HG02943 (cell line): ENCODE measurements around the gene VENTX.

ENCODE experiments used
- ATAC-seq: cut with Tn5 transposase; IDR thresholded peaks from one replicate; pipeline ENCODE4 v1.9.1; 2021; ENCODE audit warnings: mild to moderate bottlenecking, low read depth, moderate library complexity; ENCODE audit not compliant: unreplicated experiment

The VENTX gene

DNA sequence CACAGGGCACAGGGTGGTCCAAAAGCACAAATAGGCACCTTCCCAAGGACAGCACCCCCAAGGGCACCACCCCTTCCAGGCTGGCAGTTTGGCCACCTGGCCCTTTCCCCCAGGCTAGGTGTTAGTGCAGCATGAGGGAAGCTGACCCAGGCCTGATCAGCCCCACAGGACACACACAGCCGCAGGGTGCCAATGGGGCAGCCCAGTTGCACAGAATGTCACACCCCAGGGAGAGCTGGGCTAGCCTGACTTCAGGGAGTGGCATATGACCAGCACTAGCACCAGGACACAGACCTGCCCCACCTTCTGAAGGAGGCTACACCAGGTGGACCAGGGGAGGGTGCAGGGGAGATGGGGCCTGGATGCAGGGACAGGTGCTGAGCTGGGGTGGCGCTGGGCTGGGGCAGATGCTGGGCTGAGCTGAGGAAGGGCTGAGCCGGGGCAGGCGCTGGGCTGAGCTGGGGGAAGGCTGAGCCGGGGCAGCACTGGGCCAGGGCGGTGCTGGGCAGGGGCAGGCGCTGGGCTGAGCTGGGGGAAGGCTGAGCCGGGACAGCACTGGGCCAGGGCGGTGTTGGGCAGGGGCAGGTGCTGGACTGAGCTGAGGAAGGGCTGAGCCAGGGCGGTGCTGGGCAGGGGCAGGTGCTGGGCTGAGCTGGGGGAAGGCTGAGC is 42.9 kb downstream of the VENTX start:
- no peak for ATAC-seq

DNA sequence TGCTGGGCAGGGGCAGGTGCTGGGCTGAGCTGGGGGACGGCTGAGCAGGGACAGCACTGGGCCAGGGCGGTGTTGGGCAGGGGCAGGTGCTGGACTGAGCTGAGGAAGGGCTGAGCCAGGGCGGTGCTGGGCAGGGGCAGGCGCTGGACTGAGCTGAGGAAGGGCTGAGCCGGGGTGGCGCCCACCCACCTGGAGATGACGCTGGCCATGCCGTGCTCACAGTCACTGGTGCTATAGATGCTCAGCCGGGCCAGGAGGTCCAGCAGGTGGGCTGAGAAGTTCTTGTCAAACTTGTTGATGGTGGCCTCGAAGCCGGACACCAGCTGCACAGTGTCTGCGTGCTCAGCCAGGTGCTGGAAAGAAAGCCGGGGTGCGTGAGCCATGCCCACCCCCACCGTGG is 43.4 kb downstream of the VENTX start:
- no peak for ATAC-seq

DNA sequence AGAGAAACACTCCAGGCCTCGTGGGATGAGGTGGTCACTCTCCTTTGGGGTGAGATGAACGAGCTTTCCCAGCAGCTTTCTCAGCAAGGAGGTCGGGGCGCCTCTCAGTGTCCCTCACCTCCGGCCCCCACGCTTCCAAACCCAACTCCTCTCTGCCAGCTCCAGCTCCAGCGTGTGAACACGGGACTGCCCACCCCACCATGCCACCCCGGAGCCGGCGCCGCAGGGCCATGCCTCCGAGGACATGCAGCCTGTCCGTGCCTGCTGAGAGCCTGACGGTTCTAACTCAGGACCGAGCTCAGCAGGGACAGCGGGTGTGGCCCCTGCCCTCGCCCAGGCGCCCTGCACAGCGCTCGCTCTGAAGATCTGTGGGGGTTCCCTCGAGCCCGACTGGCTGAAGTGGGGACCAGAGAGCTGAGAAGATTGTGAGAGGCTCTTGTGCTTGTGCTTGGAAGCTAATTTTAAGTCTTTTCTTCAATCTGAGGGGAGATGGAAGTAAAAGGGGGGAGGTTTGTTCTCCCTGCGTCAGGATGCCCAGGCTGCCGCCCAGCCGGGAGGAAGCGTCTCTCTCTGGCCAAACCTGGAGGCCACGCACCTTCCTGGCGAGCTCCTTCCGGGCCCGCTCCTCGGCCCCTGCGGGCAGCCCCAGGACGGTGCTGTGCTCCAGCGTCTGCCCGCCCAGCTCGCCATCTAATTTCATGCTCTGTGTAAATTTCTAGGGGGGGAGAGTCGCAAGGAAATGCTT is 44.1 kb downstream of the VENTX start:
- no peak for ATAC-seq

DNA sequence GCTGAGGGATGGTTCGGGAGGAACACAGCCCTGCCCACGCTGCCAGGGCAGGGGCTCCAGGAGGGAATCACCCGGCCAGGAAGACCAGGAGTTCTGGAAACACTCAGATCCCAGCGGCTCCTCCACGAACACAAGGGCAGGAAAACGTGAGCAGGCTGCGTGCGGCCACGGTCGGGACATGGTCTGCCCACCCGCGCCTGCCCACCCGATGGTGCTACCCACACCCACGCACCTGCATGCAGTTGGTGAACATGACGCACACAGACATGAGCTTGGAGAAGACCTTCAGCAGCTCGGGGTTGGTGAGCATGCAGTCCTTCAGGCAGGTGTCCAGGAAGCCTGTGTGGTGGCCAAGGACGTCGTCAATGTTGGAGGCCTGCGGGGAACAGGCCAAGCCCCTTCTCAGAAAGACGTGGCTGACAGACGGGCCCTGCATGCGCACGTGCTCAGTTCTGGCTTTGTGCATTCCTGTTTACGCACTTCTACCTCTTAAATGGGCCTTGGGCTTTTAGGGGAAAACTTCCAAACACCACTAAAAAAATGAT is 45.3 kb downstream of the VENTX start:
- ATAC-seq, result no peak

DNA sequence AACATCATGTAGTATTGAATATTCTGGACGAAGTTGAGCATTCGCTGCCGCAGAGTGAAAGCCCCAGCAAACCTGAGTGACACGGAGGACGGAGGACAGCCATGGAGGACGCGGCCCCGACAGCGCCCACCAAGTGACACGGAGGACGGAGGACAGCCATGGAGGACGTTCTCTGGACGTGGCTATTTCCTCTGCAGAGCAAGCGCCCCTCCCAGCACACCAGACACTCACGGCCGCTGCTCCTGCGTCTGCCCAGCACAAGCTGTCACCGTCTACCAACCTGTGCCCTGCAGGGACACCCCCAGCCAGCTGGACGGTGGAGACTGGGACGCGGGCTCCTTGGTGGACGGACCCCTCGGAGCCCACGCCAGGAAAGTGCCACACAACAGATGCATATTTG is 46.3 kb downstream of the VENTX start:
- ATAC-seq, result no peak

DNA sequence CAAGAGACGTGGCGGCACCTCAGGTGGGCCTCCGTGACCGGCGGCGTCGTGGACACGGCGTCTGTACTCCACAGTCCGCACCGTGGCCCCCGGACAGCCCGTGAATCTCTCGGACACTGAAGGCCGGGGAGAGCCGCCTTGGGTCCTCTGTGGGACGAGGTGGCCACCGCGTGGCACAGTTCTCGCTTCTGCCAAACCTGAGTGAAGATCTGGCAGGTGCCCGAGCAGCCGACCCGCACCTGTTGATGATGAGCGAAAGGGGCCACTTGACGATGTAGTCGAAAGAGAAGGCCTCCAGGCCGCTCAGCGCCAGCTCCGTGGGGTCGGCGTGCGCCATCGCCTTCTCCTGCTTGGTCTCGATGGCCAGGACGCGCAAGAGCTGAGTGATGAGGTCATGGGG is 47.6 kb downstream of the VENTX start:
- ATAC-seq, result no peak

DNA sequence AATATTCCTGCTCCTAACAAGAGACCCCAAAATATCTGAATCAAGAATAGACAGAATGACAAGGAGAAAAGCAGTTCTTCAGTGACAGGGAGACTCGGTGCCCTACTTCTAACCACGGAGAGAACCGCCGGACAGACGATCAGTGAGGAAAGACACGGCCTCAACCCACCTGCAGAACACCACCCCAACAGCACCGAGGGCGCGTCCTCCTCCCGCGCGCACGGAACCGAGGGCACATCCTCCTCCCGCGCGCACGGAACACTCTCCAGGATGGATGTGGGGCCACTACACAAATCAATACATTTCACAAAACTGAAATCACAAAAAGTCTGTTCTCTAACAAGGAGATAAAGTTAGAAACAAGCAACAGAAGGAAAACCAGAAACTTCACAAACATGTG is 48.7 kb downstream of the VENTX start:
- ATAC-seq, result no peak

DNA sequence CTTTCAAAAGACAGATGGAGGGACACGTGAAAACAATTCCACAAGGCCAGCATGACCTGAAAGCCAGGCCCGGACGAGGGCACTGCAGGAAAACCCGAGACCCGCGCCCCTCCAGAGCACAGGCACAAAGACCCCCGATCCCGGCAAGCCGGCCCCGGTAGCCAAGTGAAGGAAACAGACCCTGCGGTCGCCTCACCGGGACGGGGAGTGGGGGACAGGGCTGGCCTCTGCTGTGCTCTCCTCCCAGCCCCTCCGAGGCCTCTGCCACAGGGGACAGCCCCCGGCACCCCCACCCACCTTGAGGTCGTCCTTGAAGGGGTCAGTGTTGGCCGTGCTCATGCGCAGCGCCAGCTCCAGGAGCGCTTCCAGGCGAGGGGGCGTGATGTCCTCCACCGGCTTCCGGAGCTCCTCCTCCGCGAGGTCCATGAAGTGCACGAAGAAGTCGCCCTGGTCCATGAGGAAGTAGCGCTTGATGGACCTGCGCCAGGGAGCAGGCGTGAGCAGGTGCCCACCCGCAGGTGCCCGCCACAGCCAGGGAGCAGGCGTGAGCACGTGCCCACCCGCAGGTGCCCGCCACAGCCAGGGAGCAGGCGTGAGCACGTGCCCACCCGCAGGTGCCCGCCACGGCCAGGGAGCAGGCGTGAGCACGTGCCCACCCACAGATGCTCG is 50.3 kb downstream of the VENTX start:
- no peak for ATAC-seq

DNA sequence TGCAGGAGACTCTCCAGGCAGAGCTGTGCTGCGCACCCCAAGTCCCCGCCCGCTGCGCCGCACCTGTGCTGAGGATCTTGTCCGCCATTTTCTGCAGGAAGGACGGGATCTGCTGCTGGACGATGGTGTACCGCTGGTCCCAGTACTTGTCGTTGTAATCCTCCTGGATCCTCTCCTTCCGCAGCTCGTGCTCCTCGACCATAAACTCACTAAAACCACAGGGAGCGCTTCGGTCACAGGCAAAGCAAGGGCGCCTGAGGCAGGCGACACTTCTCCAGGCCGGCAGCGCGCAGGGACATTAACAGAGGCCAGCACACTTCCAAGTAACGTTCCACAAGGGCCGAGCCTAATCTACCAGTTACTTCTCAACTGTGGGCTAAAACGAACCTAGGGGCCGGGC is 52.1 kb downstream of the VENTX start:
- no peak for ATAC-seq
